MM.1S (cell line): Measurements from ENCODE around the gene LRRC23.
"Not testable (repeated sequence)": the region's sequence is repeated elsewhere in the genome, so short reads cannot be mapped to it uniquely, and the experiment has no call there.

Experiments used
- EZH2 ChIP-seq: fragments of 300-600 bp; sonication (generic); optimal IDR thresholded peaks from 2 replicates; pipeline ENCODE3; 2017; ENCODE audit warnings: low read depth, mild to moderate bottlenecking, antibody characterized with exemption, low read length, mixed read lengths
- TF ChIP-seq, protein P1 (sequence below): fragments of 300-600 bp; sonication (generic); IDR thresholded peaks from 2 replicates; pipeline ENCODE4 v1.5.1; 2016; ENCODE audit warnings: antibody characterized with exemption, low read length, mixed read lengths

DNA sequence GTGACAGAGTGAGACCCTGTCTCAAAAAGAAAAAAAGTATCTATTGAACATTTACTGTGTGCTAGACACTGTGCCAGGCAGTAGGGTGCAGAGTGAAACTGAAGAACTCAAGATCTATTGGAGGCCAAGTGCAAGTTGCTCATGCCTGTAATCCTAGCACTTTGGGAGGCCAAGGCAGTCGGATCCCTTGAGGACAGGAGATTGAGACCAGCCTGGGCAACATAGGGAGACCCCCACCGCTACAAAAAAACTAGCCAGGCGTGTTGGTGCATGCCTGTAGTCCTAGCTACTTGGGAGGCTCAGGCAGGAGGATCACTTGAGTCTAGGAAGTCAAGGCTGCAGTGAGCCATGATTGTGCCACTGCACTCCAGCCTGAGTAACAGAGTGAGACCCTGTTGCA, 11.9 kb upstream of the LRRC23 start:
- TF ChIP-seq, protein P1, sequence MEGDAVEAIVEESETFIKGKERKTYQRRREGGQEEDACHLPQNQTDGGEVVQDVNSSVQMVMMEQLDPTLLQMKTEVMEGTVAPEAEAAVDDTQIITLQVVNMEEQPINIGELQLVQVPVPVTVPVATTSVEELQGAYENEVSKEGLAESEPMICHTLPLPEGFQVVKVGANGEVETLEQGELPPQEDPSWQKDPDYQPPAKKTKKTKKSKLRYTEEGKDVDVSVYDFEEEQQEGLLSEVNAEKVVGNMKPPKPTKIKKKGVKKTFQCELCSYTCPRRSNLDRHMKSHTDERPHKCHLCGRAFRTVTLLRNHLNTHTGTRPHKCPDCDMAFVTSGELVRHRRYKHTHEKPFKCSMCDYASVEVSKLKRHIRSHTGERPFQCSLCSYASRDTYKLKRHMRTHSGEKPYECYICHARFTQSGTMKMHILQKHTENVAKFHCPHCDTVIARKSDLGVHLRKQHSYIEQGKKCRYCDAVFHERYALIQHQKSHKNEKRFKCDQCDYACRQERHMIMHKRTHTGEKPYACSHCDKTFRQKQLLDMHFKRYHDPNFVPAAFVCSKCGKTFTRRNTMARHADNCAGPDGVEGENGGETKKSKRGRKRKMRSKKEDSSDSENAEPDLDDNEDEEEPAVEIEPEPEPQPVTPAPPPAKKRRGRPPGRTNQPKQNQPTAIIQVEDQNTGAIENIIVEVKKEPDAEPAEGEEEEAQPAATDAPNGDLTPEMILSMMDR = not testable (repeated sequence)
- TF ChIP-seq EZH2 = not testable (repeated sequence)
